DOHH2 (cell line): ENCODE measurements around the gene BTG1.
A peak's percentile ranks its signal among the peaks of the same experiment; 100 is the strongest.

Experiments used
- H3F3A ChIP-seq: fragments of 200-600 bp; sonication (generic), shearing (Covaris generic); 2 replicates; pipeline ENCODE4 v1.6.0; 2016; ENCODE audit warnings: antibody characterized with exemption, mild to moderate bottlenecking; ENCODE audit not compliant: control insufficient read depth, insufficient read depth
- H3K27ac ChIP-seq: fragments of 200-600 bp; sonication (generic); 2 replicates; pipeline ENCODE4 v1.5.1; 2014; ENCODE audit warnings: low read depth, mild to moderate bottlenecking, low read length, moderate library complexity
- H3K27me3 ChIP-seq: fragments of 200-600 bp; sonication (generic); 2 replicates; pipeline ENCODE4 v1.6.1; 2014; ENCODE audit warnings: mild to moderate bottlenecking, low read length, mixed read lengths; ENCODE audit not compliant: control insufficient read depth
- H3K36me3 ChIP-seq: fragments of 200-600 bp; sonication (generic); 2 replicates; pipeline ENCODE4 v1.6.1; 2014; ENCODE audit warnings: mild to moderate bottlenecking, low read length, moderate library complexity, mixed read lengths; ENCODE audit not compliant: control insufficient read depth
- H3K4me1 ChIP-seq: fragments of 200-600 bp; sonication (generic); 2 replicates; pipeline ENCODE4 v1.6.1; 2014; ENCODE audit warnings: mild to moderate bottlenecking, low read length, mixed read lengths; ENCODE audit not compliant: control insufficient read depth
- H3K4me2 ChIP-seq: fragments of 200-600 bp; sonication (generic); 2 replicates; pipeline ENCODE4 v1.6.0; 2014; ENCODE audit warnings: mild to moderate bottlenecking, low read length, moderate library complexity
- H3K4me3 ChIP-seq: fragments of 200-600 bp; sonication (generic); 2 replicates; pipeline ENCODE4 v1.5.1; 2014; ENCODE audit warnings: mild to moderate bottlenecking, low read length, mixed read lengths
- H3K79me2 ChIP-seq: fragments of 200-600 bp; sonication (generic); 2 replicates; pipeline ENCODE4 v1.6.1; 2014; ENCODE audit warnings: mild to moderate bottlenecking, low read length, mixed read lengths; ENCODE audit not compliant: control insufficient read depth
- H3K9me2 ChIP-seq: fragments of 200-600 bp; sonication (generic); replicated peaks from 2 replicates; pipeline ENCODE4 v1.6.1; 2014; ENCODE audit warnings: mild to moderate bottlenecking, low read length, mixed read lengths; ENCODE audit not compliant: control insufficient read depth
- H3K9me3 ChIP-seq: fragments of 200-600 bp; sonication (generic); 2 replicates; pipeline ENCODE4 v1.6.1; 2014; ENCODE audit warnings: antibody characterized with exemption, low read length, mixed read lengths; ENCODE audit not compliant: control insufficient read depth, insufficient read depth
- H4K20me1 ChIP-seq: fragments of 200-600 bp; sonication (generic); 2 replicates; pipeline ENCODE4 v1.6.0; 2014; ENCODE audit warnings: low read depth, mild to moderate bottlenecking, antibody characterized with exemption, low read length, moderate library complexity; ENCODE audit not compliant: control insufficient read depth, insufficient read depth
- CTCF ChIP-seq: fragments of 200-600 bp; sonication (generic); IDR thresholded peaks from one replicate; pipeline ENCODE4 v1.5.1; 2014; ENCODE audit warnings: antibody characterized with exemption, mild to moderate bottlenecking, low read depth, low read length; ENCODE audit not compliant: poor library complexity, severe bottlenecking
- EZH2phosphoT487 ChIP-seq: fragments of 200-600 bp; sonication (generic); IDR thresholded peaks from 2 replicates; pipeline ENCODE4 v1.6.1; 2017; ENCODE audit warnings: borderline replicate concordance, mild to moderate bottlenecking, antibody characterized with exemption, low read length, moderate library complexity, mixed read lengths

The BTG1 gene

GRCh38 chr12:92143686-92144630, 1.7 kb downstream of the BTG1 start:
- H3K27ac ChIP-seq: peak overlapping the region; percentile 75
- H3K4me1 ChIP-seq: peaks cover 34% of the 10 kb centered on the region
- H3K79me2 ChIP-seq: peaks cover 97% of the 10 kb centered on the region
- H3K9me3 ChIP-seq: no peaks in the 10 kb centered on the region
- no peaks in the 10 kb centered on the region for H3K9me2 ChIP-seq
- H3F3A ChIP-seq: peaks cover 29% of the 10 kb centered on the region
- peak overlapping the region; percentile 94 for H3K4me3 ChIP-seq
- H3K36me3 ChIP-seq: peaks cover 88% of the 10 kb centered on the region
- H4K20me1 ChIP-seq: peaks cover 56% of the 10 kb centered on the region
- peak overlapping the region; percentile 94 for H3K4me2 ChIP-seq
- TF ChIP-seq EZH2phosphoT487 (no peak), CTCF (peak; percentile 79)
- H3K27me3 ChIP-seq: no peaks in the 10 kb centered on the region

DNA sequence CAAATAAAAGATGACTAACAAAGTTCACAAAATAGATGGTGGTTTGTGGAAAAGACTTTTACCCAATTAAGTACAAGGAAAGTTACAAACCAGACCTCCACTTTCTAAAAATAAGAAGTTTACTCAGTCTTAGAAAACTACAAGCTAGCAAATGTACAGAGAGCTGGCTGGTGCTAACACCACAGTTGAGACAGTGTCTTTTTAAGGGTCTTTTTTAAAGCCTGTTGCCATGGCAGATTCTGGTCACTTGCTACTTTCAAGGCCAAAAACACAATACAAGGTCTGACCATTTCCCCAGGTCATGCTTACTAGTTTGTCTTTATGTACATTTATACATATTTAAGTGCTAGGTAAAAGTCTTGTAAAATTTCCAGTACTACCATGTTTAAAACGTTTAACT, 2.4 kb downstream of the BTG1 start:
- peaks cover 63% of the 10 kb centered on the region for H4K20me1 ChIP-seq

GRCh38 chr12:92142251-92142926, 3.3 kb downstream of the BTG1 start:
- H3K27me3 ChIP-seq: no peaks in the 10 kb centered on the region
- H3K79me2 ChIP-seq: peaks cover 97% of the 10 kb centered on the region
- peak overlapping the region; percentile 94 for H3K4me3 ChIP-seq
- peak overlapping the region; percentile 75 for H3K27ac ChIP-seq
- peak overlapping the region; percentile 94 for H3K4me2 ChIP-seq
- peaks cover 91% of the 10 kb centered on the region for H3K36me3 ChIP-seq
- TF ChIP-seq EZH2phosphoT487 (no peak), CTCF (no peak)
- H3K9me3 ChIP-seq: no peaks in the 10 kb centered on the region
- peaks cover 66% of the 10 kb centered on the region for H4K20me1 ChIP-seq
- H3K4me1 ChIP-seq: peaks cover 34% of the 10 kb centered on the region
- H3F3A ChIP-seq: peaks cover 29% of the 10 kb centered on the region
- H3K9me2 ChIP-seq: no peaks in the 10 kb centered on the region

More for the DNA sequence above, 2.4 kb downstream of the BTG1 start:
- Histone ChIP-seq H3K9me3 (no peaks in the 10 kb centered on the region), H3K4me3 (peak overlapping the region; percentile 94), H3K79me2 (peaks cover 97% of the 10 kb centered on the region), H3K4me2 (peak overlapping the region; percentile 94), H3K4me1 (peaks cover 34% of the 10 kb centered on the region), H3K27ac (peak overlapping the region; percentile 75), H3K36me3 (peaks cover 89% of the 10 kb centered on the region), H3K9me2 (no peaks in the 10 kb centered on the region), H3K27me3 (no peaks in the 10 kb centered on the region), H3F3A (peaks cover 29% of the 10 kb centered on the region)
- no peak for TF ChIP-seq CTCF
- no peak for TF ChIP-seq EZH2phosphoT487
